AG10803 (cell line): Measurements from ENCODE around the gene AP2B1.

Experiments
- DNase-seq: peaks from one replicate; pipeline ENCODE4 v3.0.0; 2010; ENCODE audit warnings: low read depth
- H3K4me3 ChIP-seq: 2 replicates; pipeline ENCODE4 v1.5.1; 2011; ENCODE audit warnings: mild to moderate bottlenecking, low read length, control low read depth
- TF ChIP-seq, protein P1 (sequence below): conservative IDR thresholded peaks from 2 replicates; pipeline ENCODE4 v1.5.1; 2011; ENCODE audit warnings: mild to moderate bottlenecking, low read length, control low read depth, inconsistent platforms

The AP2B1 gene

GRCh38 chr17:35708951-35709350 is 121.8 kb downstream of the AP2B1 start:
- TF ChIP-seq, protein P1, sequence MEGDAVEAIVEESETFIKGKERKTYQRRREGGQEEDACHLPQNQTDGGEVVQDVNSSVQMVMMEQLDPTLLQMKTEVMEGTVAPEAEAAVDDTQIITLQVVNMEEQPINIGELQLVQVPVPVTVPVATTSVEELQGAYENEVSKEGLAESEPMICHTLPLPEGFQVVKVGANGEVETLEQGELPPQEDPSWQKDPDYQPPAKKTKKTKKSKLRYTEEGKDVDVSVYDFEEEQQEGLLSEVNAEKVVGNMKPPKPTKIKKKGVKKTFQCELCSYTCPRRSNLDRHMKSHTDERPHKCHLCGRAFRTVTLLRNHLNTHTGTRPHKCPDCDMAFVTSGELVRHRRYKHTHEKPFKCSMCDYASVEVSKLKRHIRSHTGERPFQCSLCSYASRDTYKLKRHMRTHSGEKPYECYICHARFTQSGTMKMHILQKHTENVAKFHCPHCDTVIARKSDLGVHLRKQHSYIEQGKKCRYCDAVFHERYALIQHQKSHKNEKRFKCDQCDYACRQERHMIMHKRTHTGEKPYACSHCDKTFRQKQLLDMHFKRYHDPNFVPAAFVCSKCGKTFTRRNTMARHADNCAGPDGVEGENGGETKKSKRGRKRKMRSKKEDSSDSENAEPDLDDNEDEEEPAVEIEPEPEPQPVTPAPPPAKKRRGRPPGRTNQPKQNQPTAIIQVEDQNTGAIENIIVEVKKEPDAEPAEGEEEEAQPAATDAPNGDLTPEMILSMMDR, result no peak
- DNase-seq, result no peak
- H3K4me3 ChIP-seq, result no peak overlapping the region

DNA sequence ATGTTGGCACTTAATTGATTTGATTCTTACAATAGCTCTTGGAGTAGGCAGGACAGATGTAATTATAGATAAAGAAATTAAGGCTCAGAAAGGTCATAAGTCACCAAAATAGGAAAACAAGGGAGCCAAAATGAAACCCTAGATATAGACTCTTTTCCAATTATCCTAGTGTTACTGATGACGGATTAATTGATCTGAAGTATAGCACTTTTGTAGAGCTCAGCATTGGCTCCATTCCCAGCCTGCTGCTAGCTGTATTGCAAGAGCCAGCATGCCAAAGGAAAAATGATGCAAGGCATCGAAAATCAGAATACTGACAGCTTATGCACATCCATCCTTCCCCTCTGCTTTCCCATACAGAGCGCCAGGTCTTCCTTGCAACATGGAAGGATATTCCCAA is 122.8 kb downstream of the AP2B1 start:
- H3K4me3 ChIP-seq, result no peak overlapping the region
- TF ChIP-seq, protein P1, result no peak
- peak; percentile 79 for DNase-seq

GRCh38 chr17:35710950-35711349 is 123.8 kb downstream of the AP2B1 start:
- no peak overlapping the region for H3K4me3 ChIP-seq
- no peak for DNase-seq
- TF ChIP-seq, protein P1, result no peak

- no peak overlapping the region for H3K4me3 ChIP-seq
- TF ChIP-seq, protein P1, result no peak
- peak; percentile 97 for DNase-seq
These were observed 126.1 kb downstream of the AP2B1 start for GRCh38 chr17:35713069-35713728.

DNA sequence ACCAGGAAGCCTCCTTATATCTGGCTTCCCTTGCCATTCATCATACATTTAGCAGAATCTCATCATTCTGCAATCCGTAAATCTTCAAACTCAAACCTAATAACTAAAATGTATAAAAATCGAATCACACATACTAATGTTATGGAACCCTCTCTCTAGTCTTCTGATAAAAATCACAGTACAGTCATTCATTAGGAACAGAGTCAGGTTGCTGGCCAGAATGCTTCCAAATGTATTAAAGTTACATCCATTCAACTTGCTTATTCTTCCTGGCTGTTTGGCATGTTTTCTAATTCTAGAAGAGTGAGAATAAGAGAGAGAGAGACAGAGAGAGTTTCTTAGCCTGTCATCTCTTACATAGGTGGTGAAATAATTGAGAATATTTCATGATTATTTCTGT is 127.9 kb downstream of the AP2B1 start:
- TF ChIP-seq, protein P1, result no peak
- no peak overlapping the region for H3K4me3 ChIP-seq
- no peak for DNase-seq

GRCh38 chr17:35715416-35715815 is 128.3 kb downstream of the AP2B1 start:
- no peak overlapping the region for H3K4me3 ChIP-seq
- TF ChIP-seq, protein P1, result no peak
- DNase-seq, result no peak

DNA sequence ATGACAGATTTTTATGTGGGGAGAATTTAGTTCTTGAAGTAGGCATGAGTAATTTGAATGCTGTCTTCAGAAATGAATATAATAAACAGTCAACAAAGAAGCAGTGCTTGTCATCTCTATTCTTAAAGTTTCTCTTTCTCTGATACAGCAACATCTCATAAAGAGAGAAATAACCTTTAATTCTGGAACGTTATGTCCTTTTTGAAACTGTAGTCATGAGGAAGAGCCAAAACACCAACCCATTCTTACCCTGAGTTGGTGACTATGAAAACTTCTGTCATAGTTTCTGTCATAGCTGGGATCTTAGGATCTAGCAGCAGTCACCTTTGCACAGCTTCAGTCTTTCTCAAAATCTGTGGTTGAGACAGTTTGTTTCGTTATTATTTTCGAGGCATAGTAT is 129.1 kb downstream of the AP2B1 start:
- TF ChIP-seq, protein P1, result no peak
- H3K4me3 ChIP-seq, result no peak overlapping the region
- DNase-seq, result no peak
